Measurements from ENCODE around the gene APBB2.

The APBB2 gene

GRCh38 chr4:41241919-41242318, 27.6 kb upstream of the APBB2 start:
- no peak overlapping the region for H3K27ac ChIP-seq (ENCODE audit: insufficient read depth, low read depth, low read length, poor library complexity, severe bottlenecking)
- WGBS, 2 experiments, result 96% methylated on average over 1 of the region's 1 CpG

GRCh38 chr4:41236508-41236907, 22.2 kb upstream of the APBB2 start:
- Histone ChIP-seq H3K27ac (ENCODE audit: insufficient read depth, low read depth, low read length, poor library complexity, severe bottlenecking) (no peak overlapping the region), H3K36me3 (ENCODE audit: control insufficient read depth, insufficient read depth, low read length) (no peaks in the 10 kb centered on the region), H3K27me3 (ENCODE audit: control insufficient read depth, insufficient read depth, low read length, poor library complexity, severe bottlenecking) (no peaks in the 10 kb centered on the region), H3K4me1 (ENCODE audit: control insufficient read depth, insufficient read depth, low read length) (no peaks in the 10 kb centered on the region), H3K4me3 (ENCODE audit: insufficient read depth, low read depth, low read length) (no peak overlapping the region), H3K9me3 (ENCODE audit: control insufficient read depth, low read length) (no peaks in the 10 kb centered on the region)
- WGBS, 2 experiments, result no CpG with 5 or more reads among the region's 1 CpG

More at GRCh38 chr4:41241919-41242318, 27.6 kb upstream of the APBB2 start:
- no peaks in the 10 kb centered on the region for H3K4me1 ChIP-seq (ENCODE audit: control insufficient read depth, insufficient read depth, low read length)
- no peaks in the 10 kb centered on the region for H3K9me3 ChIP-seq (ENCODE audit: control insufficient read depth, low read length)
- H3K27me3 ChIP-seq (ENCODE audit: control insufficient read depth, insufficient read depth, low read length, poor library complexity, severe bottlenecking), result no peaks in the 10 kb centered on the region
- H3K36me3 ChIP-seq (ENCODE audit: control insufficient read depth, insufficient read depth, low read length), result no peaks in the 10 kb centered on the region
- H3K4me3 ChIP-seq (ENCODE audit: insufficient read depth, low read depth, low read length), result no peak overlapping the region

- H3K27me3 ChIP-seq (ENCODE audit: control insufficient read depth, insufficient read depth, low read length, poor library complexity, severe bottlenecking), result no peaks in the 10 kb centered on the region
- no peaks in the 10 kb centered on the region for H3K9me3 ChIP-seq (ENCODE audit: control insufficient read depth, low read length)
- no peak overlapping the region for H3K27ac ChIP-seq (ENCODE audit: insufficient read depth, low read depth, low read length, poor library complexity, severe bottlenecking)
- no peaks in the 10 kb centered on the region for H3K4me1 ChIP-seq (ENCODE audit: control insufficient read depth, insufficient read depth, low read length)
- 84 to 100% methylated on average over 1 of the region's 1 CpG for WGBS, 2 experiments
- H3K4me3 ChIP-seq (ENCODE audit: insufficient read depth, low read depth, low read length), result no peak overlapping the region
- no peaks in the 10 kb centered on the region for H3K36me3 ChIP-seq (ENCODE audit: control insufficient read depth, insufficient read depth, low read length)
These were observed 21.7 kb upstream of the APBB2 start for GRCh38 chr4:41236032-41236431.

- H3K27me3 ChIP-seq (ENCODE audit: control insufficient read depth, insufficient read depth, low read length, poor library complexity, severe bottlenecking), result no peaks in the 10 kb centered on the region
These were observed 18.5 kb upstream of the APBB2 start for GRCh38 chr4:41232856-41233255.

GRCh38 chr4:41232406-41232805, 18.1 kb upstream of the APBB2 start:
- Histone ChIP-seq H3K9me3 (ENCODE audit: control insufficient read depth, low read length) (no peaks in the 10 kb centered on the region), H3K27ac (ENCODE audit: insufficient read depth, low read depth, low read length, poor library complexity, severe bottlenecking) (no peak overlapping the region), H3K4me3 (ENCODE audit: insufficient read depth, low read depth, low read length) (no peak overlapping the region), H3K27me3 (ENCODE audit: control insufficient read depth, insufficient read depth, low read length, poor library complexity, severe bottlenecking) (no peaks in the 10 kb centered on the region), H3K4me1 (ENCODE audit: control insufficient read depth, insufficient read depth, low read length) (no peaks in the 10 kb centered on the region), H3K36me3 (ENCODE audit: control insufficient read depth, insufficient read depth, low read length) (no peaks in the 10 kb centered on the region)
- WGBS, 2 experiments, result 71 to 72% methylated on average over 5 of the region's 5 CpGs

More at GRCh38 chr4:41232856-41233255, 18.5 kb upstream of the APBB2 start:
- no peak overlapping the region for H3K4me3 ChIP-seq (ENCODE audit: insufficient read depth, low read depth, low read length)
- H3K9me3 ChIP-seq (ENCODE audit: control insufficient read depth, low read length), result no peaks in the 10 kb centered on the region
- no peaks in the 10 kb centered on the region for H3K36me3 ChIP-seq (ENCODE audit: control insufficient read depth, insufficient read depth, low read length)
- H3K4me1 ChIP-seq (ENCODE audit: control insufficient read depth, insufficient read depth, low read length), result no peaks in the 10 kb centered on the region
- WGBS, 2 experiments, result 90 to 96% methylated on average over 3 of the region's 3 CpGs
- no peak overlapping the region for H3K27ac ChIP-seq (ENCODE audit: insufficient read depth, low read depth, low read length, poor library complexity, severe bottlenecking)

- WGBS, 2 experiments, result 91 to 92% methylated on average over 4 of the region's 4 CpGs
- no peaks in the 10 kb centered on the region for H3K4me1 ChIP-seq (ENCODE audit: control insufficient read depth, insufficient read depth, low read length)
- no peak overlapping the region for H3K4me3 ChIP-seq (ENCODE audit: insufficient read depth, low read depth, low read length)
- no peaks in the 10 kb centered on the region for H3K9me3 ChIP-seq (ENCODE audit: control insufficient read depth, low read length)
- no peaks in the 10 kb centered on the region for H3K36me3 ChIP-seq (ENCODE audit: control insufficient read depth, insufficient read depth, low read length)
- no peaks in the 10 kb centered on the region for H3K27me3 ChIP-seq (ENCODE audit: control insufficient read depth, insufficient read depth, low read length, poor library complexity, severe bottlenecking)
- no peak overlapping the region for H3K27ac ChIP-seq (ENCODE audit: insufficient read depth, low read depth, low read length, poor library complexity, severe bottlenecking)
These were observed 13.6 kb upstream of the APBB2 start for GRCh38 chr4:41227902-41228301.

GRCh38 chr4:41221850-41222645, 7.7 kb upstream of the APBB2 start:
- no peaks in the 10 kb centered on the region for H3K4me1 ChIP-seq (ENCODE audit: control insufficient read depth, insufficient read depth, low read length)
- no peak overlapping the region for H3K4me3 ChIP-seq (ENCODE audit: insufficient read depth, low read depth, low read length)
- no peaks in the 10 kb centered on the region for H3K9me3 ChIP-seq (ENCODE audit: control insufficient read depth, low read length)
- no peaks in the 10 kb centered on the region for H3K36me3 ChIP-seq (ENCODE audit: control insufficient read depth, insufficient read depth, low read length)
- 84 to 90% methylated on average over 4 of the region's 4 CpGs for WGBS, 2 experiments
- H3K27me3 ChIP-seq (ENCODE audit: control insufficient read depth, insufficient read depth, low read length, poor library complexity, severe bottlenecking), result no peaks in the 10 kb centered on the region
- no peak overlapping the region for H3K27ac ChIP-seq (ENCODE audit: insufficient read depth, low read depth, low read length, poor library complexity, severe bottlenecking)

GRCh38 chr4:41219421-41219950, 5.1 kb upstream of the APBB2 start:
- H3K4me3 ChIP-seq (ENCODE audit: insufficient read depth, low read depth, low read length), result no peak overlapping the region
- H3K27ac ChIP-seq (ENCODE audit: insufficient read depth, low read depth, low read length, poor library complexity, severe bottlenecking), result no peak overlapping the region
- no peaks in the 10 kb centered on the region for H3K36me3 ChIP-seq (ENCODE audit: control insufficient read depth, insufficient read depth, low read length)
- peaks cover 6% of the 10 kb centered on the region for H3K4me1 ChIP-seq (ENCODE audit: control insufficient read depth, insufficient read depth, low read length)
- WGBS, 2 experiments, result 87 to 91% methylated on average over 3 of the region's 3 CpGs
- H3K9me3 ChIP-seq (ENCODE audit: control insufficient read depth, low read length), result no peaks in the 10 kb centered on the region
- H3K27me3 ChIP-seq (ENCODE audit: control insufficient read depth, insufficient read depth, low read length, poor library complexity, severe bottlenecking), result no peaks in the 10 kb centered on the region

GRCh38 chr4:41218703-41219102, 4.4 kb upstream of the APBB2 start:
- Histone ChIP-seq H3K27ac (ENCODE audit: insufficient read depth, low read depth, low read length, poor library complexity, severe bottlenecking) (no peak overlapping the region), H3K36me3 (ENCODE audit: control insufficient read depth, insufficient read depth, low read length) (no peaks in the 10 kb centered on the region), H3K4me1 (ENCODE audit: control insufficient read depth, insufficient read depth, low read length) (peaks cover 6% of the 10 kb centered on the region), H3K9me3 (ENCODE audit: control insufficient read depth, low read length) (no peaks in the 10 kb centered on the region), H3K27me3 (ENCODE audit: control insufficient read depth, insufficient read depth, low read length, poor library complexity, severe bottlenecking) (no peaks in the 10 kb centered on the region), H3K4me3 (ENCODE audit: insufficient read depth, low read depth, low read length) (no peak overlapping the region)
- 96 to 98% methylated on average over 3 of the region's 3 CpGs for WGBS, 2 experiments

GRCh38 chr4:41217374-41217773, 3.0 kb upstream of the APBB2 start:
- Histone ChIP-seq H3K9me3 (ENCODE audit: control insufficient read depth, low read length) (no peaks in the 10 kb centered on the region), H3K4me1 (ENCODE audit: control insufficient read depth, insufficient read depth, low read length) (peaks cover 11% of the 10 kb centered on the region), H3K27me3 (ENCODE audit: control insufficient read depth, insufficient read depth, low read length, poor library complexity, severe bottlenecking) (peaks cover 13% of the 10 kb centered on the region), H3K36me3 (ENCODE audit: control insufficient read depth, insufficient read depth, low read length) (no peaks in the 10 kb centered on the region), H3K4me3 (ENCODE audit: insufficient read depth, low read depth, low read length) (no peak overlapping the region), H3K27ac (ENCODE audit: insufficient read depth, low read depth, low read length, poor library complexity, severe bottlenecking) (no peak overlapping the region)
- 90 to 91% methylated on average over 2 of the region's 2 CpGs for WGBS, 2 experiments
